GM12864 (cell line): ENCODE results near the gene MAFG.

Experiments used
- DNase-seq: peaks from one replicate; pipeline ENCODE4 v3.0.0-alpha.2; 2011; ENCODE audit warnings: low read depth
- H3K4me3 ChIP-seq: 2 replicates; pipeline ENCODE4 v1.5.1; 2011; ENCODE audit warnings: mild to moderate bottlenecking, low read depth, low read length, control low read depth
- TF ChIP-seq, protein P1 (sequence below): IDR thresholded peaks from 2 replicates; pipeline ENCODE4 v1.5.1; 2011; ENCODE audit warnings: low read depth, mild to moderate bottlenecking, moderate library complexity, low read length, control low read depth, inconsistent platforms; ENCODE audit errors: missing control alignments

Gene MAFG

DNA sequence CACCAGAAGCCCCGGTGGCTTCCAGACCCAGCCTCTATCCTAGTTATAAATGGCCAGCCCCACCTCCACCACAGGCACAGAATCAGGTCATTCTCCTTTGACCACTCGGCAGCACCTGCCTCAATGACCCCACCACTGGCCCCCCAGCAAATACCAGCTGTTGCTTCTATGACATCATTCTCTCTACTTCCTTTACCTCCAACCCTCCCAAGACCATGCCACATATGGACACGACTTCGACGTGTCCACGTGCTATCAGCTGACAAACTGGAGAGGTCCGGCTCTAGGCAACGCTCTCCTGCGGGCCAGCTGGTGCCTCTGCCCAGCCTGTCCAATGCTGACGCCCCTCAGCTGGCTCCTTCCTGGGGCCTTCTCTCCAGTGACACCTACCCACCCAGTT lies 42.1 kb downstream of the MAFG start:
- TF ChIP-seq, protein P1, sequence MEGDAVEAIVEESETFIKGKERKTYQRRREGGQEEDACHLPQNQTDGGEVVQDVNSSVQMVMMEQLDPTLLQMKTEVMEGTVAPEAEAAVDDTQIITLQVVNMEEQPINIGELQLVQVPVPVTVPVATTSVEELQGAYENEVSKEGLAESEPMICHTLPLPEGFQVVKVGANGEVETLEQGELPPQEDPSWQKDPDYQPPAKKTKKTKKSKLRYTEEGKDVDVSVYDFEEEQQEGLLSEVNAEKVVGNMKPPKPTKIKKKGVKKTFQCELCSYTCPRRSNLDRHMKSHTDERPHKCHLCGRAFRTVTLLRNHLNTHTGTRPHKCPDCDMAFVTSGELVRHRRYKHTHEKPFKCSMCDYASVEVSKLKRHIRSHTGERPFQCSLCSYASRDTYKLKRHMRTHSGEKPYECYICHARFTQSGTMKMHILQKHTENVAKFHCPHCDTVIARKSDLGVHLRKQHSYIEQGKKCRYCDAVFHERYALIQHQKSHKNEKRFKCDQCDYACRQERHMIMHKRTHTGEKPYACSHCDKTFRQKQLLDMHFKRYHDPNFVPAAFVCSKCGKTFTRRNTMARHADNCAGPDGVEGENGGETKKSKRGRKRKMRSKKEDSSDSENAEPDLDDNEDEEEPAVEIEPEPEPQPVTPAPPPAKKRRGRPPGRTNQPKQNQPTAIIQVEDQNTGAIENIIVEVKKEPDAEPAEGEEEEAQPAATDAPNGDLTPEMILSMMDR = no peak
- H3K4me3 ChIP-seq = no peak overlapping the region
- DNase-seq = no peak

- no peak for DNase-seq
- TF ChIP-seq, protein P1 = no peak
- H3K4me3 ChIP-seq = no peak overlapping the region
These were observed 42.6 kb downstream of the MAFG start for GRCh38 chr17:81884968-81885367.

DNA sequence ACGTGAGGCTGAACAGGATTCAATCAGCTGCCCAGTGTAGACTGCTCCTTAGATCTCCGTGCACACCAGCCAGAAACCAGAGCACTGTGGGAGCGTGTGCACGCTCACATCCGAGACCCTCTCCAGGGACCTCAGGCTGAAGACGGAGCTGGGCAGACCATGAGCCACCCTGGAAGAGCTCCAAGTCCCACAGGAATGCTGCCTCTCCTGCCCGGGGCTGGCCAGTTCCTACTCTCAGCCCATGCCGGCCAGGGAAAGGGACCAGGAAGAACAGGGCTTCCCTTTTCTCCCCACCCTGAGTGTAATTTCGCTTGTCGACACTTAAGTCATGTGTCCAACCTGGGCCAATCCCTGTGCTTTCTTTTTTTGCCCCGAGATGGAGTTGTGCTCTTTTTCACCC lies 43.0 kb downstream of the MAFG start:
- no peak overlapping the region for H3K4me3 ChIP-seq
- DNase-seq = no peak
- TF ChIP-seq, protein P1 = no peak

GRCh38 chr17:81879121-81879520 lies 48.4 kb downstream of the MAFG start:
- no peak for DNase-seq
- no peak overlapping the region for H3K4me3 ChIP-seq
- TF ChIP-seq, protein P1 = no peak

DNA sequence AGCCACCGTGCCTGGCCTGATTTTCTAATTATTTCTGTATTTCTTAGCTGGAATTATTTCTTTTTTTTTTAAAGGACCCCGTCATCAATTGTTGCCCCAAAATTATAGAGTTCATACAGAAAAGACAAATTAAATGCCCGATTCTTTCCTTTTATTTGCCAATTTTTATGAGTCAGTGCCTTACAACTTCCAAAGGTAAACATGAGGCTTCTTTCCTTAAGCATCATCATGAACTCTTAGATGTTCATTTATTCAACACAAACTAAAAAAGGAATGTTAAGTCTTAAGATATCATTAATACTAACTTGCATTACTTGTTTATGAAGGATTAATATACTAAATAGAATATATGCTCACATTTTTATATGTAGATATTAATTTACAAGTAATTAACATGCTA lies 49.2 kb downstream of the MAFG start:
- no peak for DNase-seq
- TF ChIP-seq, protein P1 = no peak
- H3K4me3 ChIP-seq = no peak overlapping the region

GRCh38 chr17:81877569-81877968 lies 50.0 kb downstream of the MAFG start:
- TF ChIP-seq, protein P1 = no peak
- H3K4me3 ChIP-seq = no peak overlapping the region
- no peak for DNase-seq

GRCh38 chr17:81871387-81872230 lies 55.9 kb downstream of the MAFG start:
- peak; percentile 63 for DNase-seq
- TF ChIP-seq, protein P1 = peak; percentile 29
- H3K4me3 ChIP-seq = peak overlapping the region; percentile 99
